HL-60 (cell line): ENCODE measurements around the gene CD82.

Source experiments
- DNase-seq, 2 experiments: peaks; one replicate each; pipeline ENCODE4 v3.0.0-alpha.2; 2010 to 2020; ENCODE audit warnings: low read depth in 1 of 2, low spot score in 1 of 2
- H3K27ac ChIP-seq: fragments of 250-450 bp; sonication (Bioruptor Pico); replicated peaks from 2 replicates; pipeline ENCODE4 v1.5.1; 2020; ENCODE audit warnings: mild to moderate bottlenecking, moderate library complexity
- H3K27me3 ChIP-seq: fragments of 250-450 bp; sonication (Bioruptor Pico); 2 replicates; pipeline ENCODE4 v1.5.1; 2021; ENCODE audit warnings: mild to moderate bottlenecking, moderate library complexity; ENCODE audit not compliant: insufficient read depth, poor library complexity, severe bottlenecking
- H3K4me3 ChIP-seq: replicated peaks from 2 replicates; pipeline ENCODE4 v1.5.1; 2011; ENCODE audit warnings: mild to moderate bottlenecking, control low read depth, low read length; ENCODE audit not compliant: insufficient read depth
- GABPA ChIP-seq: IDR thresholded peaks from 2 replicates; pipeline ENCODE4 v1.6.1; 2012; ENCODE audit warnings: low read depth
- POLR2AphosphoS5 ChIP-seq: IDR thresholded peaks from 2 replicates; pipeline ENCODE4 v1.6.1; 2012; ENCODE audit warnings: low read depth
- SPI1 ChIP-seq: IDR thresholded peaks from 2 replicates; pipeline ENCODE4 v1.6.1; 2012; ENCODE audit warnings: low read depth, mild to moderate bottlenecking, borderline replicate concordance
- TF ChIP-seq, protein P1 (sequence below): IDR thresholded peaks from one replicate; pipeline ENCODE4 v1.5.1; 2011; ENCODE audit warnings: low read length, control low read depth, inconsistent platforms; ENCODE audit not compliant: insufficient read depth
- TF ChIP-seq, protein P2 (sequence below): IDR thresholded peaks from 2 replicates; pipeline ENCODE4 v1.6.1; 2012; ENCODE audit warnings: low read depth; ENCODE audit not compliant: insufficient replicate concordance

CD82 gene

DNA sequence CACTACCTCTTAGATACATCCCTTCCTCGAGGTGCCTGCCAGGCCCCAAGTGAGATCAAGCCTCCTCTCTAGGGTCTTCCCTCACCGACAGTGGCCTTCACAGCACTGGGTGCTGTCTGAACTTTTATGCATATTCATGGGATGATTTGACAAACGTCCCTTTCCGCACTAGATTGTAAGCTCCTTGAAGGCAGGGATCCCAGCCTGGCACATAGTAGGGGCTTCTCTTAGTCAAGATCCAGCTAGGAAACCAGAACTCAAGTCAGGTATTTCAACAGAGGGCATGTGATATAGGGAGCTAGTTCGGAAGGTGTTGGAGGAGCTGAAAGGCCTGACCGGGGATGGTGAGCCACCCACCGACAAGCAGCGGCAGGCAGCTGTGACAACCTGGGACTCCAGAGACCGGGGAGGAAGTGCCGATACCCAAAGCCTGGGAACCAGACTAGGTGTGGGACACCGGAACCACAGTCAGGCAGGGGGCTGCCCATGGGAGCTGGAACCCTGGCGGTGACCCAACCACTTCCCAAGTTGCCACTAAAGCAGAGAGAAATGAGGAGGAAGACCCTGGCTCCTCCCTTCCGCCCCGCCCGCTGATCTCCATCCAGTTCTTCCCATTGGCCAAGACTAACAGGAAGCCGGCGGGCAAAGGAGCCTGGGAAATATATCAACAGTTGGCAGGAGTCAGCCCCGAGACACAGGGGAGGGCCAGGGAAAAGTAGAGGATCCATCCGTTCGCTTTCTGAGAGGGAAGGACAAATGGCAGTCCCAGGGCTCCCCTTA is 39.8 kb upstream of the CD82 start:
- TF ChIP-seq POLR2AphosphoS5 = no peak
- TF ChIP-seq, protein P1, sequence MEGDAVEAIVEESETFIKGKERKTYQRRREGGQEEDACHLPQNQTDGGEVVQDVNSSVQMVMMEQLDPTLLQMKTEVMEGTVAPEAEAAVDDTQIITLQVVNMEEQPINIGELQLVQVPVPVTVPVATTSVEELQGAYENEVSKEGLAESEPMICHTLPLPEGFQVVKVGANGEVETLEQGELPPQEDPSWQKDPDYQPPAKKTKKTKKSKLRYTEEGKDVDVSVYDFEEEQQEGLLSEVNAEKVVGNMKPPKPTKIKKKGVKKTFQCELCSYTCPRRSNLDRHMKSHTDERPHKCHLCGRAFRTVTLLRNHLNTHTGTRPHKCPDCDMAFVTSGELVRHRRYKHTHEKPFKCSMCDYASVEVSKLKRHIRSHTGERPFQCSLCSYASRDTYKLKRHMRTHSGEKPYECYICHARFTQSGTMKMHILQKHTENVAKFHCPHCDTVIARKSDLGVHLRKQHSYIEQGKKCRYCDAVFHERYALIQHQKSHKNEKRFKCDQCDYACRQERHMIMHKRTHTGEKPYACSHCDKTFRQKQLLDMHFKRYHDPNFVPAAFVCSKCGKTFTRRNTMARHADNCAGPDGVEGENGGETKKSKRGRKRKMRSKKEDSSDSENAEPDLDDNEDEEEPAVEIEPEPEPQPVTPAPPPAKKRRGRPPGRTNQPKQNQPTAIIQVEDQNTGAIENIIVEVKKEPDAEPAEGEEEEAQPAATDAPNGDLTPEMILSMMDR = no peak
- no peak for TF ChIP-seq SPI1
- TF ChIP-seq, protein P2, sequence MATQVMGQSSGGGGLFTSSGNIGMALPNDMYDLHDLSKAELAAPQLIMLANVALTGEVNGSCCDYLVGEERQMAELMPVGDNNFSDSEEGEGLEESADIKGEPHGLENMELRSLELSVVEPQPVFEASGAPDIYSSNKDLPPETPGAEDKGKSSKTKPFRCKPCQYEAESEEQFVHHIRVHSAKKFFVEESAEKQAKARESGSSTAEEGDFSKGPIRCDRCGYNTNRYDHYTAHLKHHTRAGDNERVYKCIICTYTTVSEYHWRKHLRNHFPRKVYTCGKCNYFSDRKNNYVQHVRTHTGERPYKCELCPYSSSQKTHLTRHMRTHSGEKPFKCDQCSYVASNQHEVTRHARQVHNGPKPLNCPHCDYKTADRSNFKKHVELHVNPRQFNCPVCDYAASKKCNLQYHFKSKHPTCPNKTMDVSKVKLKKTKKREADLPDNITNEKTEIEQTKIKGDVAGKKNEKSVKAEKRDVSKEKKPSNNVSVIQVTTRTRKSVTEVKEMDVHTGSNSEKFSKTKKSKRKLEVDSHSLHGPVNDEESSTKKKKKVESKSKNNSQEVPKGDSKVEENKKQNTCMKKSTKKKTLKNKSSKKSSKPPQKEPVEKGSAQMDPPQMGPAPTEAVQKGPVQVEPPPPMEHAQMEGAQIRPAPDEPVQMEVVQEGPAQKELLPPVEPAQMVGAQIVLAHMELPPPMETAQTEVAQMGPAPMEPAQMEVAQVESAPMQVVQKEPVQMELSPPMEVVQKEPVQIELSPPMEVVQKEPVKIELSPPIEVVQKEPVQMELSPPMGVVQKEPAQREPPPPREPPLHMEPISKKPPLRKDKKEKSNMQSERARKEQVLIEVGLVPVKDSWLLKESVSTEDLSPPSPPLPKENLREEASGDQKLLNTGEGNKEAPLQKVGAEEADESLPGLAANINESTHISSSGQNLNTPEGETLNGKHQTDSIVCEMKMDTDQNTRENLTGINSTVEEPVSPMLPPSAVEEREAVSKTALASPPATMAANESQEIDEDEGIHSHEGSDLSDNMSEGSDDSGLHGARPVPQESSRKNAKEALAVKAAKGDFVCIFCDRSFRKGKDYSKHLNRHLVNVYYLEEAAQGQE = no peak
- TF ChIP-seq GABPA = no peak
- DNase-seq = no peak
- Histone ChIP-seq H3K27ac (no peak overlapping the region), H3K27me3 (no peaks in the 10 kb centered on the region), H3K4me3 (no peak overlapping the region)

DNA sequence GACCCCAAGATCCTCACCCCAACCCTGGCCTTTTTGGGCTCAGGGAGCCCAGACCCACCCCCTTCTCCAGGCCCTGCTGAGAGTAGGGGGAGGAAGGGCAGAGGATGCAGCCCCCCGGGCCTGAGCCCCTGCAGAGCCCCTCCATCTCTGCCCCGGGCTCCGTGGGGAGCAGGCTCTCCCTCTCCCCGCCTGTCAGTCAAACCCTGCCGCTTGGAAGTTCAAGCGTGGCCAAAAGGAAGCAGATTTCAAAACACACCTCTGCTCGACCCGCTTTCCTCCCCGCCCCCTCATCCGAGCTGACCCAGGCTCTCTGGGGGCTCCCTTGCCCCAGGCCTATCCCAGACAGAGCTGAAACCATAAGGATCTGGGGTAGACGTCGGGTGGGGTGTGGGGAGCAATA is 39.0 kb upstream of the CD82 start:
- H3K27me3 ChIP-seq = no peaks in the 10 kb centered on the region
- no peak overlapping the region for H3K27ac ChIP-seq
- H3K4me3 ChIP-seq = no peak overlapping the region
- TF ChIP-seq, protein P2 = no peak
- TF ChIP-seq SPI1 = no peak
- no peak for TF ChIP-seq POLR2AphosphoS5
- TF ChIP-seq, protein P1 = no peak
- TF ChIP-seq GABPA = no peak
- no peak for DNase-seq

DNA sequence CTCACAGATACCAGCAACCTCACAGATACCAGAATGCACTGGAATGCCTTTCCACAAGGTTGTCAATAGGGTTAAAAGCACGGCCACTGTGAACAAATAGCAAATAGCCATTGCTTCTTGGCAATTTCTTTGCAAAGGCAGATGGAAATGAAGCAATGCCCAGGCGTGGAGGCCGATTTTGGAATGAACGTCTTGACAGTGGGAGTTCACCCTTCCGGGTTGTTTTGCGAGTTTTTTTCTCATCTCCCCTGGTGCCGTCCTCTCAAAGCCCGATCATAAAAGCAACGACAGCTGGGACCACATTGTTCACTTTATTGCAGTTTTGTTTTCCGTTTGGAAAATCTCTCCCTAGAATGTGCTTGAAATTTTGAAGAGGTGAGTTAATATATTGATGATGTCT is 38.0 kb upstream of the CD82 start:
- no peak for DNase-seq
- Histone ChIP-seq H3K27me3 (no peaks in the 10 kb centered on the region), H3K27ac (no peak overlapping the region), H3K4me3 (no peak overlapping the region)
- no peak for TF ChIP-seq GABPA
- no peak for TF ChIP-seq SPI1
- TF ChIP-seq POLR2AphosphoS5 = no peak
- TF ChIP-seq, protein P1 = no peak
- TF ChIP-seq, protein P2 = no peak
